HEK293 (cell line): Measurements from ENCODE around the gene PBRM1.

Experiments used
- EGR2 ChIP-seq: fragments of 450-650 bp; formaldehyde crosslinking; IDR thresholded peaks from 2 replicates; pipeline ENCODE4 v1.5.1; 2016; ENCODE audit warnings: low read depth, missing biosample characterization, missing genetic modification characterization
- FEZF1 ChIP-seq: fragments of 450-650 bp; formaldehyde crosslinking; IDR thresholded peaks from 2 replicates; pipeline ENCODE4 v1.5.1; 2016; ENCODE audit warnings: missing biosample characterization, missing genetic modification characterization
- GLIS1 ChIP-seq: fragments of 450-650 bp; formaldehyde crosslinking; IDR thresholded peaks from 2 replicates; pipeline ENCODE4 v1.5.1; 2016; ENCODE audit warnings: missing biosample characterization, missing genetic modification characterization
- HOXD13 ChIP-seq: sonication (generic); formaldehyde crosslinking; IDR thresholded peaks from 2 replicates; pipeline ENCODE4 v1.8.0; 2022; ENCODE audit warnings: missing genetic modification reagents, borderline replicate concordance
- KLF8 ChIP-seq: fragments of 450-650 bp; formaldehyde crosslinking; IDR thresholded peaks from 2 replicates; pipeline ENCODE4 v1.5.1; 2016; ENCODE audit warnings: missing biosample characterization, missing genetic modification characterization
- MEIS1 ChIP-seq: sonication (generic); formaldehyde crosslinking; IDR thresholded peaks from 2 replicates; pipeline ENCODE4 v1.8.1; 2022; ENCODE audit warnings: missing genetic modification reagents, mild to moderate bottlenecking, borderline replicate concordance
- OSR2 ChIP-seq: fragments of 450-650 bp; formaldehyde crosslinking; IDR thresholded peaks from 2 replicates; pipeline ENCODE4 v1.5.1; 2016; ENCODE audit warnings: missing biosample characterization, missing genetic modification characterization
- SP2 ChIP-seq: fragments of 450-650 bp; formaldehyde crosslinking; IDR thresholded peaks from 2 replicates; pipeline ENCODE4 v1.5.1; 2016; ENCODE audit warnings: missing biosample characterization, missing genetic modification characterization
- ZBTB20 ChIP-seq: fragments of 450-650 bp; formaldehyde crosslinking; IDR thresholded peaks from 2 replicates; pipeline ENCODE4 v1.5.1; 2016; ENCODE audit warnings: missing biosample characterization, missing genetic modification characterization
- ZBTB7A ChIP-seq: fragments of 450-650 bp; formaldehyde crosslinking; IDR thresholded peaks from 2 replicates; pipeline ENCODE4 v1.5.1; 2016; ENCODE audit warnings: low read depth, missing biosample characterization, missing genetic modification characterization
- ZEB2 ChIP-seq: fragments of 450-650 bp; formaldehyde crosslinking; IDR thresholded peaks from 2 replicates; pipeline ENCODE4 v1.5.1; 2016; ENCODE audit warnings: missing biosample characterization, missing genetic modification characterization
- ZNF10 ChIP-seq: fragments of 450-650 bp; formaldehyde crosslinking; IDR thresholded peaks from 2 replicates; pipeline ENCODE4 v1.5.1; 2017; ENCODE audit warnings: missing biosample characterization, missing genetic modification characterization
- ZNF114 ChIP-seq: fragments of 450-650 bp; formaldehyde crosslinking; IDR thresholded peaks from 2 replicates; pipeline ENCODE4 v1.5.0; 2017; ENCODE audit warnings: missing biosample characterization, missing genetic modification characterization
- ZNF133 ChIP-seq: fragments of 450-650 bp; formaldehyde crosslinking; IDR thresholded peaks from 2 replicates; pipeline ENCODE4 v1.5.1; 2016; ENCODE audit warnings: missing biosample characterization, missing genetic modification characterization
- ZNF169 ChIP-seq: fragments of 450-650 bp; formaldehyde crosslinking; IDR thresholded peaks from 2 replicates; pipeline ENCODE4 v1.5.1; 2016; ENCODE audit warnings: missing biosample characterization, missing genetic modification characterization
- ZNF202 ChIP-seq: fragments of 450-650 bp; formaldehyde crosslinking; IDR thresholded peaks from 2 replicates; pipeline ENCODE4 v1.5.1; 2016; ENCODE audit warnings: missing biosample characterization, missing genetic modification characterization, borderline replicate concordance
- ZNF211 ChIP-seq: fragments of 450-650 bp; formaldehyde crosslinking; IDR thresholded peaks from 2 replicates; pipeline ENCODE4 v1.5.1; 2016; ENCODE audit warnings: low read depth, missing biosample characterization, missing genetic modification characterization
- ZNF24 ChIP-seq: fragments of 450-650 bp; formaldehyde crosslinking; IDR thresholded peaks from 2 replicates; pipeline ENCODE4 v1.5.1; 2016; ENCODE audit warnings: missing biosample characterization, missing genetic modification characterization
- ZNF335 ChIP-seq: fragments of 450-650 bp; formaldehyde crosslinking; conservative IDR thresholded peaks from 2 replicates; pipeline ENCODE4 v1.5.1; 2016; ENCODE audit warnings: missing biosample characterization, missing genetic modification characterization
- ZNF423 ChIP-seq: fragments of 450-650 bp; formaldehyde crosslinking; IDR thresholded peaks from 2 replicates; pipeline ENCODE4 v1.5.1; 2016; ENCODE audit warnings: missing biosample characterization, missing genetic modification characterization
- ZNF571 ChIP-seq: fragments of 450-650 bp; formaldehyde crosslinking; IDR thresholded peaks from 2 replicates; pipeline ENCODE4 v1.5.0; 2017; ENCODE audit warnings: missing biosample characterization, missing genetic modification characterization
- ZNF692 ChIP-seq: fragments of 450-650 bp; formaldehyde crosslinking; IDR thresholded peaks from 2 replicates; pipeline ENCODE4 v1.5.1; 2016; ENCODE audit warnings: missing biosample characterization, missing genetic modification characterization
- ZNF707 ChIP-seq: fragments of 450-650 bp; formaldehyde crosslinking; IDR thresholded peaks from 2 replicates; pipeline ENCODE4 v1.5.1; 2016; ENCODE audit warnings: missing biosample characterization, missing genetic modification characterization
- ZNF768 ChIP-seq: fragments of 450-650 bp; formaldehyde crosslinking; IDR thresholded peaks from 2 replicates; pipeline ENCODE4 v1.5.1; 2018; ENCODE audit warnings: missing biosample characterization, mild to moderate bottlenecking, missing genetic modification characterization
- TF ChIP-seq, protein P1 (sequence below): fragments of 450-650 bp; formaldehyde crosslinking; IDR thresholded peaks from 2 replicates; pipeline ENCODE4 v1.5.1; 2016; ENCODE audit warnings: missing biosample characterization, missing genetic modification characterization, low read depth
- TF ChIP-seq, protein P2 (sequence below): fragments of 450-650 bp; formaldehyde crosslinking; IDR thresholded peaks from 2 replicates; pipeline ENCODE4 v1.5.1; 2016; ENCODE audit warnings: missing biosample characterization, missing genetic modification characterization
- TF ChIP-seq, protein P3 (sequence below): fragments of 450-650 bp; formaldehyde crosslinking; IDR thresholded peaks from 2 replicates; pipeline ENCODE4 v1.5.1; 2016; ENCODE audit warnings: missing biosample characterization, missing genetic modification characterization
- TF ChIP-seq, protein P4 (sequence below): fragments of 450-650 bp; formaldehyde crosslinking; optimal IDR thresholded peaks from 2 replicates; pipeline ENCODE3; 2016; ENCODE audit warnings: missing biosample characterization, mild to moderate bottlenecking, missing genetic modification characterization

Gene PBRM1

DNA sequence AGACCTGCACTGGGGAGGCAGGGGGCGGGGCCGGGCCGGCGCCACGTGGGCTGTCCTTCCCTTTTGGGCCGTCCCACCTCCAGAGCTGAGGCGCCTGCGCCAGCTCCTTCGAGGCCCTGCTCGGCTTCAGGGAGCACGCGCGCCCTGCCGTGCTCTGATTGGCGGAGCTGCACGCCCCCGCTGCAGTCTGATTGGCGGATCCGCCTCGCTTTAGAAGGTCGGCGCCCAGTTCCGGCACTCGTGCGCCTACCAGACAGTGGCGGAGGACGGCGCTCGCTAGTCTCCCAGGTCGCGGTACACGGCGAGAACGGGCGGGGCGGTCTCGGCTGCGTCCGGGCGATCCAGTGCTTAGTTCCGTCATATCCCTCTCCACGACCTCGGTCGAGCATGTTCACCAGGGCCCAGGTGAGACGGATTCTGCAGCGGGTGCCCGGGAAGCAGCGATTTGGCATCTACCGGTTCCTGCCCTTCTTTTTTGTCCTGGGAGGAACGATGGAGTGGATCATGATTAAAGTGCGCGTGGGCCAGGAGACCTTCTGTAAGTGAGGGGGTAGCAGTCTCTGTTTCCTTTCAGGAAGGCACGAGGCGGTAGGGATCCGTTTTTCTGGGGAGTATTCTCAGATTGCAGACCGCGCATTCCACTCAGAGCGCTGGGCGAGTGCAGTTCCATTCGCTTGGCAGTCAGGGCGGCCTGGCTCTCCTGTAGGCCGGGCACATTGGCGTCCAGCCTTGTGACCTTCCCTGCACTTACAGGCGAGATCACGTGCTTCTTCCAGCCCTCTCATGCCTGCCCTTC is 149.1 kb downstream of the PBRM1 start, which contains the start of gene UQCC5 (continued):
- TF ChIP-seq ZNF707 (tag by site-specific recombination), result no peak
- TF ChIP-seq ZNF24 (tag by site-specific recombination), result peak; percentile 25; the same call in 1 of the 2 replicates
- TF ChIP-seq MEIS1 (CRISPR knock-in tag), result no peak
- peak; percentile 23; the same call in 1 of the 2 replicates for TF ChIP-seq GLIS1 (tag by site-specific recombination)
- TF ChIP-seq ZBTB20 (tag by site-specific recombination), result peak; percentile 98
- no peak for TF ChIP-seq HOXD13 (CRISPR knock-in tag)
- TF ChIP-seq ZNF169 (tag by site-specific recombination), result no peak
- no peak for TF ChIP-seq EGR2 (tag by site-specific recombination)
- TF ChIP-seq, protein P1, sequence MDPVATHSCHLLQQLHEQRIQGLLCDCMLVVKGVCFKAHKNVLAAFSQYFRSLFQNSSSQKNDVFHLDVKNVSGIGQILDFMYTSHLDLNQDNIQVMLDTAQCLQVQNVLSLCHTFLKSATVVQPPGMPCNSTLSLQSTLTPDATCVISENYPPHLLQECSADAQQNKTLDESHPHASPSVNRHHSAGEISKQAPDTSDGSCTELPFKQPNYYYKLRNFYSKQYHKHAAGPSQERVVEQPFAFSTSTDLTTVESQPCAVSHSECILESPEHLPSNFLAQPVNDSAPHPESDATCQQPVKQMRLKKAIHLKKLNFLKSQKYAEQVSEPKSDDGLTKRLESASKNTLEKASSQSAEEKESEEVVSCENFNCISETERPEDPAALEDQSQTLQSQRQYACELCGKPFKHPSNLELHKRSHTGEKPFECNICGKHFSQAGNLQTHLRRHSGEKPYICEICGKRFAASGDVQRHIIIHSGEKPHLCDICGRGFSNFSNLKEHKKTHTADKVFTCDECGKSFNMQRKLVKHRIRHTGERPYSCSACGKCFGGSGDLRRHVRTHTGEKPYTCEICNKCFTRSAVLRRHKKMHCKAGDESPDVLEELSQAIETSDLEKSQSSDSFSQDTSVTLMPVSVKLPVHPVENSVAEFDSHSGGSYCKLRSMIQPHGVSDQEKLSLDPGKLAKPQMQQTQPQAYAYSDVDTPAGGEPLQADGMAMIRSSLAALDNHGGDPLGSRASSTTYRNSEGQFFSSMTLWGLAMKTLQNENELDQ (tag by site-specific recombination), result no peak
- TF ChIP-seq ZNF335, result peak; percentile 40
- no peak for TF ChIP-seq ZNF133 (tag by site-specific recombination)
- TF ChIP-seq ZNF571 (tag by site-specific recombination), result no peak
- TF ChIP-seq, protein P2, sequence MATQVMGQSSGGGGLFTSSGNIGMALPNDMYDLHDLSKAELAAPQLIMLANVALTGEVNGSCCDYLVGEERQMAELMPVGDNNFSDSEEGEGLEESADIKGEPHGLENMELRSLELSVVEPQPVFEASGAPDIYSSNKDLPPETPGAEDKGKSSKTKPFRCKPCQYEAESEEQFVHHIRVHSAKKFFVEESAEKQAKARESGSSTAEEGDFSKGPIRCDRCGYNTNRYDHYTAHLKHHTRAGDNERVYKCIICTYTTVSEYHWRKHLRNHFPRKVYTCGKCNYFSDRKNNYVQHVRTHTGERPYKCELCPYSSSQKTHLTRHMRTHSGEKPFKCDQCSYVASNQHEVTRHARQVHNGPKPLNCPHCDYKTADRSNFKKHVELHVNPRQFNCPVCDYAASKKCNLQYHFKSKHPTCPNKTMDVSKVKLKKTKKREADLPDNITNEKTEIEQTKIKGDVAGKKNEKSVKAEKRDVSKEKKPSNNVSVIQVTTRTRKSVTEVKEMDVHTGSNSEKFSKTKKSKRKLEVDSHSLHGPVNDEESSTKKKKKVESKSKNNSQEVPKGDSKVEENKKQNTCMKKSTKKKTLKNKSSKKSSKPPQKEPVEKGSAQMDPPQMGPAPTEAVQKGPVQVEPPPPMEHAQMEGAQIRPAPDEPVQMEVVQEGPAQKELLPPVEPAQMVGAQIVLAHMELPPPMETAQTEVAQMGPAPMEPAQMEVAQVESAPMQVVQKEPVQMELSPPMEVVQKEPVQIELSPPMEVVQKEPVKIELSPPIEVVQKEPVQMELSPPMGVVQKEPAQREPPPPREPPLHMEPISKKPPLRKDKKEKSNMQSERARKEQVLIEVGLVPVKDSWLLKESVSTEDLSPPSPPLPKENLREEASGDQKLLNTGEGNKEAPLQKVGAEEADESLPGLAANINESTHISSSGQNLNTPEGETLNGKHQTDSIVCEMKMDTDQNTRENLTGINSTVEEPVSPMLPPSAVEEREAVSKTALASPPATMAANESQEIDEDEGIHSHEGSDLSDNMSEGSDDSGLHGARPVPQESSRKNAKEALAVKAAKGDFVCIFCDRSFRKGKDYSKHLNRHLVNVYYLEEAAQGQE (tag by site-specific recombination), result 0 out of 2 replicates have a peak, but pooled peaks have one; percentile 9
- TF ChIP-seq ZNF423 (tag by site-specific recombination), result no peak
- no peak for TF ChIP-seq ZNF768
- TF ChIP-seq FEZF1 (tag by site-specific recombination), result no peak
- TF ChIP-seq ZNF211 (tag by site-specific recombination), result no peak
- peak; percentile 98 for TF ChIP-seq SP2 (tag by site-specific recombination)
- TF ChIP-seq ZNF114 (tag by site-specific recombination), result no peak
- TF ChIP-seq OSR2, result no peak
- TF ChIP-seq, protein P3, sequence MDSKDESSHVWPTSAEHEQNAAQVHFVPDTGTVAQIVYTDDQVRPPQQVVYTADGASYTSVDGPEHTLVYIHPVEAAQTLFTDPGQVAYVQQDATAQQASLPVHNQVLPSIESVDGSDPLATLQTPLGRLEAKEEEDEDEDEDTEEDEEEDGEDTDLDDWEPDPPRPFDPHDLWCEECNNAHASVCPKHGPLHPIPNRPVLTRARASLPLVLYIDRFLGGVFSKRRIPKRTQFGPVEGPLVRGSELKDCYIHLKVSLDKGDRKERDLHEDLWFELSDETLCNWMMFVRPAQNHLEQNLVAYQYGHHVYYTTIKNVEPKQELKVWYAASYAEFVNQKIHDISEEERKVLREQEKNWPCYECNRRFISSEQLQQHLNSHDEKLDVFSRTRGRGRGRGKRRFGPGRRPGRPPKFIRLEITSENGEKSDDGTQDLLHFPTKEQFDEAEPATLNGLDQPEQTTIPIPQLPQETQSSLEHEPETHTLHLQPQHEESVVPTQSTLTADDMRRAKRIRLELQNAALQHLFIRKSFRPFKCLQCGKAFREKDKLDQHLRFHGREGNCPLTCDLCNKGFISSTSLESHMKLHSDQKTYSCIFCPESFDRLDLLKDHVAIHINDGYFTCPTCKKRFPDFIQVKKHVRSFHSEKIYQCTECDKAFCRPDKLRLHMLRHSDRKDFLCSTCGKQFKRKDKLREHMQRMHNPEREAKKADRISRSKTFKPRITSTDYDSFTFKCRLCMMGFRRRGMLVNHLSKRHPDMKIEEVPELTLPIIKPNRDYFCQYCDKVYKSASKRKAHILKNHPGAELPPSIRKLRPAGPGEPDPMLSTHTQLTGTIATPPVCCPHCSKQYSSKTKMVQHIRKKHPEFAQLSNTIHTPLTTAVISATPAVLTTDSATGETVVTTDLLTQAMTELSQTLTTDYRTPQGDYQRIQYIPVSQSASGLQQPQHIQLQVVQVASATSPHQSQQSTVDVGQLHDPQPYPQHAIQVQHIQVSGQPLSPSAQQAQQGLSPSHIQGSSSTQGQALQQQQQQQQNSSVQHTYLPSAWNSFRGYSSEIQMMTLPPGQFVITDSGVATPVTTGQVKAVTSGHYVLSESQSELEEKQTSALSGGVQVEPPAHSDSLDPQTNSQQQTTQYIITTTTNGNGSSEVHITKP (tag by site-specific recombination), result peak; percentile 33
- no peak for TF ChIP-seq ZNF202 (tag by site-specific recombination)
- TF ChIP-seq ZBTB7A (tag by site-specific recombination), result peak; percentile 22; the same call in 1 of the 2 replicates
- 0 out of 2 replicates have a peak, but pooled peaks have one; percentile 20 for TF ChIP-seq ZNF692
- 0 out of 2 replicates have a peak, but pooled peaks have one; percentile 34 for TF ChIP-seq ZNF10 (tag by site-specific recombination)
- peak; percentile 64; the same call in 1 of the 2 replicates for TF ChIP-seq ZEB2 (tag by site-specific recombination)
- 0 out of 2 replicates have a peak, but pooled peaks have one; percentile 13 for TF ChIP-seq KLF8 (tag by site-specific recombination)
- TF ChIP-seq, protein P4, sequence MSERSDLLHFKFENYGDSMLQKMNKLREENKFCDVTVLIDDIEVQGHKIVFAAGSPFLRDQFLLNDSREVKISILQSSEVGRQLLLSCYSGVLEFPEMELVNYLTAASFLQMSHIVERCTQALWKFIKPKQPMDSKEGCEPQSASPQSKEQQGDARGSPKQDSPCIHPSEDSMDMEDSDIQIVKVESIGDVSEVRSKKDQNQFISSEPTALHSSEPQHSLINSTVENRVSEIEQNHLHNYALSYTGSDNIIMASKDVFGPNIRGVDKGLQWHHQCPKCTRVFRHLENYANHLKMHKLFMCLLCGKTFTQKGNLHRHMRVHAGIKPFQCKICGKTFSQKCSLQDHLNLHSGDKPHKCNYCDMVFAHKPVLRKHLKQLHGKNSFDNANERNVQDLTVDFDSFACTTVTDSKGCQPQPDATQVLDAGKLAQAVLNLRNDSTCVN, result peak; percentile 91
